Left colon (tissue), 2 donors: ENCODE results near the gene CEND1. TPM values are rescaled to one million over a fixed set of nuclear protein-coding genes. Genes with fewer than 3 reads are reported as not detected.
"Not testable (repeated sequence)": the region's sequence is repeated elsewhere in the genome, so short reads cannot be mapped to it uniquely, and the experiment has no call there.

ENCODE experiments used
- ATAC-seq: fragments of 200-7000 bp; cut with Tn5 transposase; one replicate; pipeline ENCODE4 v1.9.1; 2020; ENCODE audit warnings: mild to moderate bottlenecking, moderate library complexity
- DNase-seq, 2 donors: peaks; one replicate each; pipeline ENCODE4 v3.0.0-alpha.2; 2020
- intact Hi-C, 2 donors: fragments of 100-400 bp; cut with DNase I in 1 of 2; cut with micrococcal nuclease in 1 of 2; formaldehyde crosslinking; loops; one replicate each; pipeline versions ENCODE4 v1.11.2 to v1.14.0; 2022; cut with DNase I, micrococcal nuclease
- total RNA-seq, 2 donors: library from RNA; stranded (reverse); fragmentation: NEBNext Ultra II Directional; extraction: Animal tissue kit (Norgen Biotek cat#: 25700); gene quantifications; one replicate each; pipeline ENCODE4 v1.2.1, GENCODE V29; 2021
- donor health status: DM: no; HTN: no; CAD: no.
- donor health status: DM: yes; HTN: yes; CAD: no.

CEND1 gene
- total RNA-seq, 2 donors from 2014 or later: 0.36 TPM; not detected in 1

DNA sequence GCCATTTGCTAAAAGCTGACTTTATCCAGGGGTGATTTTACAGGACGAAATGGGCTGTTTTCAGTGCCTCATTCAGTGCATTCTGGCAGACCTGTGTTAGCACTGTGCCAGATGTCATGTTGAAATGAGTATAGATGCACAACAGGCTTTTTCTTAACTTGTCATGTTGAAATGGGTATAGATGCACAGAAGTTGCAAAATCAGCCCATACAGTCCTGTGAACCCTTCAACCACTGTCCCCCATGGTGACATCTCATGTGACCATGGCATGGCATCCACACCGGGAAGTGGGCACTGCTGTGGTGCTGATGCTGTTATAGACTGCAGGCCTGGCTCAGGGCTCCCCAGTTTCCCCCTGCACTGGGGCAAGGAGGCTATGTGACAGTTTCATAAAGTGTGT lies 40.2 kb downstream of the CEND1 start:
- ATAC-seq: no peak
- intact Hi-C loops: no loop called here
- DNase-seq: no peak

DNA sequence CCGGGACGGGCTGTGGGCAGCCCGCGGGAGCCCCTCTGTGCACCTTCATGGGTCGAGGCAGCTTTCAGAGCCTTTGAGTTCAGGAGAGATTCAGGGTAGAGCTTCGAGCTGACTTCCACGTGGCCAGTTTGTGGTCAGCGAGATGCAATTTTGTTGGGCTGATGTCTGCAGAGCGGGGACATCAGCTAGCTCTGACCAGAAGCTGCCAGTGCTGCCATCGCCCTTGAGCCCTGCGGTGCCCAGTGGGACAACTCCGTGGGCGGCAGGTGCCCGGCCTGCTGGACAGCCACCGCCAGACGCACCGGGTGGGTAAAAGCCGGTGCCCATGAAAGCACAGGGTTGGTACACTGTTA lies 41.9 kb downstream of the CEND1 start:
- peak in 1 of 2 donors; percentile 27 for DNase-seq

DNA sequence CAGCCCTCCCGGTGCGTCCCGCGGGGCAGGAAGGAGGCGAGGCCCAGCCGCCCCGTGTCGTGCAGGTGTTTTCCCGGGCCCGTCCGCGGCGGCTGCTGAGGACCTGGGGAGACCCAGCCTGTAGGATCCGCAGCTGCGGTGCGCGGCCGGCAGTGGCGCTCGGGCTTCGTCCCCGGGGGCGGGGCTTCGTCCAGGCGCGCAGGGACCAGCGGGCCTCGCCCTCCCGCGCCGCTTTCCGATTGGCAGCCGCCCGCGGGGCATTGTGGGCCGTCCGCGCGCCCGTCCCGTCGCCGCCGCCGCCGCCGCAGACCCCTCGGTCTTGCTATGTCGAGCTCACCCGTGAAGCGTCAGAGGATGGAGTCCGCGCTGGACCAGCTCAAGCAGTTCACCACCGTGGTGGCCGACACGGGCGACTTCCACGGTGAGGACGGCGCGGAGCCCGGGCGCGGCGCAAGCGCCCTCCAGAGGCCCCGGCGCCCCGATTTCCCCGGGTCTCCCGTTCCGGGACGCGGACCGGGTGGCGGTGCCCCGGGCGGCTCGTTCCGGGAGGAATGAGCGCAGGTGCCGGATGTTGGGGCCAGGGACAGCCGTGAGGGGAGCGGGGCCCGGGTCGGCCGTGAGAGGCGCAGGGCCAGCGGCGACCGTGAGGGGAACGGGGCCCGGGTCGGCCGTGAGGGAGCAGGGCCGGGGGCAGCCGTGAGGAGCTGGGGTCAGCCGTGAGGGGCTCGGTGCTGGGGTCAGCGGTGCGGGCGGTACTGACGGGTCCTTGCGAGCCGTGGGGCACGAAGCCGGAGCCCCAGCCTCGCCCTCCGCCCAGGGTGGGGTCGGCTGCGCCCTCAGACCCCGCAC lies 42.5 kb downstream of the CEND1 start, which contains the start of gene TALDO1:
TSS of gene TALDO1 (plus strand) at position 307 of the 849 bp plus-strand sequence. CDS start at position 325, 18 bp downstream.
- intact Hi-C loops: no loop called here
- ATAC-seq (peak; percentile 97), DNase-seq (peak; percentile 89 to 93)

More for the DNA sequence above, 41.9 kb downstream of the CEND1 start:
- peak; percentile 21 for ATAC-seq
- intact Hi-C loops: no loop called here

- DNase-seq: no peak
- intact Hi-C loops: no loop called here
- ATAC-seq: peak; percentile 26
Observed at GRCh38 chr11:746289-747157, 43.4 kb downstream of the CEND1 start.

DNA sequence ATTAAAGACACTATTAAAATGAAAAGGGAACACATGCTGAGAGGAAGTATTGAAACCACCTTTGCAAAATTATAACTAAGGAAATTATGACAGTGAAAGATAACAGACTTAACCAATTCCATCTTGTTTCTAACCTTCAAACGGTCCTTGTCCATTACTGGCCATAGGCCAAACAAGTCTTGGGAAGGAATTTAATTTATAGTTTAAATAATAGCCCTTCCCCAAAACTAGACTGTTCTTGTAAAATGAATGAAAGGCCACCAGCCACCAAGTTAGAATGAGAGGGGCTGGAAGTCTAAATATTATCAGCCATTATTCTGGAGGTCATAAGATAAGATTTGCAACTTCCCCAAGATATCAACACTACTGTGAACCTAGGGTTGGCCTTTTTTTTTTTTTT lies 44.5 kb downstream of the CEND1 start:
- intact Hi-C loops: no loop called here
- DNase-seq (no peak), ATAC-seq (no peak)

DNA sequence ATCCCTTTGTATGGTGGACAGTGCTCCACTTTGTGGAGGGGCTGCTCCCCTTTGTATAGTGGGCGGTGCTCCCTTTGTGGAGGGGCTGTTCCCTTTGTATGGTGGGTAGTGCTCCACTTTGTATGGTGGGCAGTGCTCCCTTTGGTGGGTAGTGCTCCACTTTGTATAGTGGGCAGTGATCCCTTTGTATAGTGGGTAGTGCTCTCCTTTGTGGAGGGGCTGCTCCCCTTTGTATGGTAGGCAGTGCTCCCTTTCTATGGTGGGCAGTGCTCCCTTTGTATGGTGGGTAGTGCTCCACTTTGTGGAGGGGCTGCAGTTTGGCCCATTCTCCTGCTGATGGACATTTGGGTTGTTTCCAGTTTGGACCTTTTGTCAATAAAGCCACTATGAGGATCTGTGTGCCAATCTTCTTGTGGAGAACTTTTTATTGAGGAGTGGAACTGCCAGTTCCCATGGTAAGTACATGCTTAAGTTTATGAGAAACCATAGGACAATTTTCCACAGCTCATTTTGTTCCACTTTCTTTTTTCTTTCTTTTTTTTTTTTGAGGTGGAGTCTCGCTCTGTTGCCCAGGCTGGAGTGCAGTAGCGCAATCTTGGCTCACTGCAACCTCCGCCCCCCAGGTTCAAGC lies 47.2 kb downstream of the CEND1 start:
- intact Hi-C loops: no loop called here
- ATAC-seq (no peak), DNase-seq (no peak)

- intact Hi-C loops: no loop called here
- ATAC-seq (no peak), DNase-seq (no peak)
Observed at GRCh38 chr11:742156-742546, 47.7 kb downstream of the CEND1 start.

GRCh38 chr11:737899-738298 lies 52.0 kb downstream of the CEND1 start:
- ATAC-seq, DNase-seq, intact Hi-C loops: not testable (repeated sequence)

DNA sequence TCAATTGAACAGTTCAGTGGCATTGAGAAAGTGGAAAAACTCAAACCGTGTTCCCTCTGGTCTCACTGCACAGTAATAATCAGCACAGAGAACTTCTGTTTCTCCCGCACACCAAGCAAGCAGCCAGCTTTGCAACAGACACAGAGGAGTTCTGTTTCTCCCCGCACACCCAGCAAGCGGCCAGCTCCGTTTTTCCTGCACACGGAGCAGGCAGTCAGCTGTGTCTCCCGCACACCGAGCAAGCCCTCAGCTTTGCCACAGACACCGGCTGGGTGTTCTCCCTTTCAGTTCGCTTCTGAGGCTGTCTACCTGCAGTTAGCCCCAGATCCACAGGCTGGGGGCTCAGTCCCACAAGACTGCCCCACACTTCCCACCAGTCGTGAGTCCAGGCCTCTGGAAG lies 52.5 kb downstream of the CEND1 start:
- no peak for ATAC-seq
- DNase-seq: no peak
- intact Hi-C loops: no loop called here

Other genes starting within 250 kb of the CEND1 start
- 10 to 100 TPM; 13.6 to 15.3 TPM for gene LMNTD2, start 229.4 kb downstream of the CEND1 start, total RNA-seq
- gene RASSF7, start 229.1 kb downstream of the CEND1 start, total RNA-seq: 100 to 1,000 TPM in 1 of 2 donors, 10 to 100 TPM in 1; 90.9 to 117 TPM
- 10 to 100 TPM; 31.0 to 33.0 TPM for gene PHRF1, start 213.6 kb downstream of the CEND1 start, total RNA-seq
- 10 to 100 TPM; 29.9 to 36.4 TPM for gene IRF7, start 174.1 kb downstream of the CEND1 start, total RNA-seq
- gene CDHR5, start 165.1 kb downstream of the CEND1 start, total RNA-seq: 100 to 1,000 TPM; 359 to 611 TPM
- 1 to 10 TPM in 1 of 2 donors, not detected in 1; 2.7 TPM for gene SCT, start 162.9 kb downstream of the CEND1 start, total RNA-seq
- gene DRD4, start 152.8 kb downstream of the CEND1 start, total RNA-seq: 1 to 10 TPM; 1.3 to 1.9 TPM
- gene DEAF1, start 94.9 kb downstream of the CEND1 start, total RNA-seq: 10 to 100 TPM; 24.1 to 27.1 TPM
- 10 to 100 TPM; 26.9 to 31.3 TPM for gene TMEM80, start 94.3 kb downstream of the CEND1 start, total RNA-seq
- 100 to 1,000 TPM; 248 to 294 TPM for gene EPS8L2, start 83.9 kb downstream of the CEND1 start, total RNA-seq
- 100 to 1,000 TPM; 159 to 186 TPM for gene TALDO1, start 42.6 kb downstream of the CEND1 start, total RNA-seq
- gene GATD1, start 12.6 kb downstream of the CEND1 start, total RNA-seq: 10 to 100 TPM; 49.2 to 60.2 TPM
- gene SLC25A22, start 8.2 kb upstream of the CEND1 start, total RNA-seq: 10 to 100 TPM; 16.0 to 16.8 TPM
- 10 to 100 TPM; 20.0 to 25.8 TPM for gene PIDD1, start 15.1 kb upstream of the CEND1 start, total RNA-seq
- gene RPLP2, start 19.9 kb upstream of the CEND1 start, total RNA-seq: 1,000 to 10,000 TPM; 1,811 to 1,846 TPM
- 100 to 1,000 TPM; 161 to 222 TPM for gene PNPLA2, start 28.8 kb upstream of the CEND1 start, total RNA-seq
- 100 to 1,000 TPM; 117 to 122 TPM for gene CRACR2B, start 37.8 kb upstream of the CEND1 start, total RNA-seq
- 100 to 1,000 TPM; 443 to 462 TPM for gene CD151, start 42.9 kb upstream of the CEND1 start, total RNA-seq
- 10 to 100 TPM; 79.4 to 83.1 TPM for gene POLR2L, start 52.4 kb upstream of the CEND1 start, total RNA-seq
- 10 to 100 TPM; 11.7 to 20.2 TPM for gene TSPAN4, start 52.8 kb upstream of the CEND1 start, total RNA-seq
- 10 to 100 TPM; 52.0 to 54.2 TPM for gene CHID1, start 120.7 kb upstream of the CEND1 start, total RNA-seq
- 10 to 100 TPM; 61.6 to 68.8 TPM for gene AP2A2, start 135.8 kb upstream of the CEND1 start, total RNA-seq
- gene MUC6, start 246.6 kb upstream of the CEND1 start, total RNA-seq: not detected